Vagina (tissue), 2 donors: ENCODE results near the gene PPIL6.

Experiments
- CTCF ChIP-seq, 3 experiments: fragments of 450-650 bp in 2 of 3; fragments of 200-600 bp in 1 of 3; sonication (generic) in 1 of 3; IDR thresholded peaks; one replicate each; pipeline ENCODE4 v1.5.1; 2017 to 2019; ENCODE audit warnings: antibody characterized with exemption in 3 of 3, mild to moderate bottlenecking in 2 of 3, moderate library complexity in 2 of 3
- POLR2A ChIP-seq, 2 donors: fragments of 450-650 bp; IDR thresholded peaks; one replicate each; pipeline ENCODE4 v1.6.1; 2017; ENCODE audit warnings: antibody characterized with exemption in 2 of 2, mild to moderate bottlenecking in 2 of 2, moderate library complexity in 2 of 2
- POLR2AphosphoS5 ChIP-seq, 2 donors: sonication (generic); formaldehyde crosslinking; IDR thresholded peaks; one replicate each; pipeline ENCODE4 v1.9.0; 2017; ENCODE audit warnings: antibody characterized with exemption in 2 of 2, mild to moderate bottlenecking in 2 of 2, low read depth in 1 of 2; ENCODE audit not compliant: insufficient read depth in 1 of 2

GRCh38 chr6:109454496-109455436 is 14.3 kb upstream of the PPIL6 start:
- no peak for TF ChIP-seq CTCF (IDR thresholded peaks at IDR 0.05)
- no peak for TF ChIP-seq POLR2A (IDR thresholded peaks at IDR 0.05)
- TF ChIP-seq POLR2AphosphoS5 (IDR thresholded peaks at IDR 0.05; ENCODE audit: insufficient read depth in 1 of 2, low read depth in 1 of 2), result peak in 1 of 2 donors; percentile 23
